GM18909 (cell line): Measurements from ENCODE around the gene CDCP2.
"Not testable (repeated sequence)": the region's sequence is repeated elsewhere in the genome, so short reads cannot be mapped to it uniquely, and the experiment has no call there.

ENCODE experiments used
- ATAC-seq: cut with Tn5 transposase; IDR thresholded peaks from one replicate; pipeline ENCODE4 v1.9.1; 2021; ENCODE audit warnings: mild to moderate bottlenecking; ENCODE audit not compliant: unreplicated experiment, poor library complexity

The CDCP2 gene

GRCh38 chr1:54096227-54096876 is 56.4 kb downstream of the CDCP2 start:
- ATAC-seq: no peak

GRCh38 chr1:54095546-54096226 is 57.1 kb downstream of the CDCP2 start:
- ATAC-seq: no peak

DNA sequence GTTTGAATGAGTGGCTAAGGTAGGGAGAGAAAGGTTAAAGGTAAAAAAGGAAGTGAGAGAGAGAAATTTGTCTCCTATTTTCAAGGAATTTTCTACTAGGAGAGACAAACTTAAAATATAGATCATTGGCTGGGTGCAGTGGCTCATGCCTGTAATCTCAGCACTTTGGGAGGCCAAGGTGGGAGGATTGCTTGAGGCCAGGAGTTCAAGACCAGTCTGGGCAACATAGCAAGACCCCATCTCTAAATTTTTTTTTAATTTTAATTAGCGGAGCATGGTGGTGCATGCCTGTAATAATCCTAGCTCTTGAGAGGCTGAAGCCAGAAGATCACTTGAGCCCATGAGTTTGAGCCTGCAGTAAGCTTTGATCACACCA is 58.1 kb downstream of the CDCP2 start:
- ATAC-seq: not testable (repeated sequence)

DNA sequence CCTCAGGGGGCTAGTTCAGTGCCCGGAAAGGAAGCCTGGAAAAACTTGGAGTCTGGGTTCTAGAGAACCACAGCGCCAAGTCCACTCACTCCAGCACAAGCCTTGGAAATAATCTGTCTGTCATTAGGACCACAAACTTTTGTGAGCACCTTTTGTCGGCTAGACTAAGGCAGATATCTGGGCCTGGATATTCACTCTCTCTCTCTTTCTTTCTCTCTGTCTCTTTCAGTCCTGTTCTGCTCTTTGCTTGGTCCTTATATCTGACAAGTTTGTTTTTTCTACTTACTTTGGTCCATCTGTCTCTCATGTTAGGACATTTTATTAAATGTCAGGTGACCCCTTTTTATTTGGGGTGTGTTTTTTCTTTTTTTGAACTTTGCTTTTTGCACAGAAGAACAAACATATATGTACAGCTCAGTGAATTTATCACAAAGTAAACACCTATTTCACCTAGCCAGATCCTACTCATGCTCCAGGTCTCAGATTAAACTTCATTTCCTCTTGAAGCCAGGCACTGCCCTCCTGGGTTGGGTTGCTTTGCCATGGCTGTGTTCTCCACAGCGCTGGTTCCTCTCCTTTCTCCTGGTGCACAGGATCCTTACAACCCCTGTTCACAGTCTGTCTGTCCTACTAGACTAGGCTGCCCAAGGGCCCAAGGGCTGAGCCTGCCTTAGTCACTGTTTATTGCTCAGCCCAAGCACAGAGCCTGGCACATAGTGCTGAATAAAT is 58.6 kb downstream of the CDCP2 start:
- ATAC-seq: no peak

- ATAC-seq: no peak
Observed at GRCh38 chr1:54091666-54092065, 61.1 kb downstream of the CDCP2 start.

DNA sequence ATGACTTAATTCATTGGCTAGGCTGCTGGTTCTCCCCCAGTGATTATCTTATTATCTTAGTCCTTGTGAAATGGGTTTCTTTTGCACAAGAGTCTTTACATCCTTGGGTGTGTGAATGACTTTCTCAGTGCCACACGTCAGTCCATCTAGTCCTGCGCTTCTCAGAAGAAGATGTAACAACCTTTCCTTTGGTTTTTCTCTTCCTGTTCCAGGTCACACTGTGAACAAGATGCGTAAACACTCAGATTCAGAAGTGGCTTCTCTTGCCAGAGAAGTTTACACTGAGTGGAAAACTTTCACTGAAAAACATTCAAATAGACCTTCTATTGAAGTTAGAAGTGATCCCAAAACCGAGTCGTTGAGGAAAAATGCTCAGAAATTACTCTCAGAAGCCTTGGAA is 64.4 kb downstream of the CDCP2 start:
- no peak for ATAC-seq

DNA sequence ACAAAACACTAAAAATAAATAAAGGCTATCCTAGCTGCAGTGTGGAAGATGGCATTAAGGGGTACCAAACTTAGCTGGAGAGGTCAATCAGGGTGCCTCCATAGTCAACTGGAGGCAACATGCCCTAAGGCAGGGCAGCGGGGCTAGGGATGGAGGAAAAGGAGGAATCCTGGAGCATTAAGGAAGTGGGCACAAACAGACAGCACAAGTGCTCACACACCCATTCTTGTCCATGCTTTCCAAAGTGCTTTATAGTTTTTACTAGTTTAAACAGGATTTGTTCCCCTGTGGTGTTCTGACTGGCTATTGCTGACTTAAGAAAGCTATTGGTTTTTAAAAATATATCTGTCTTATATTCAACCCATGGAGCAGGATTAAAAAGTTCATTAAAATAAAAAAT is 66.0 kb downstream of the CDCP2 start:
- no peak for ATAC-seq

DNA sequence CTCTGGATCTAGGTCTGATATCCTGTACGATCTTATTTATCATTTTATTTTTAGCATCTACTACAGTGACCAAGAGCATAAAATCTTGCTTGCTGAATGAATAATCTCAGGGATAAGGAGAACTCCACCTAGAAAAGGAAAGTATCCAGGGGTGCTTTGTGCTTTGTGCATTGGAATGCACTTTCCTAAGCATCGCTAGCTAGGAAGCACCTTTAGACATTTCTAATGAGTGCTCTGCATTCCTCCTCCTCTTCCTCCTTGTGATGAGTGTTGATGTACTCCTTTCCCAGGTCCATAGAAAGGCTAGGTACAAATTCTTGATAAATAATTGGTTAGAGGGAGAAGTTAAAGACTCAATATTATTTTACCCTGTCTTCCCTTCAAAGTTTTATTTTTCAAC is 68.0 kb downstream of the CDCP2 start:
- ATAC-seq: no peak
